DND-41 (cell line): Measurements from ENCODE around the gene ADM5.

Experiments used
- ATAC-seq: fragments of 200-7000 bp; cut with Tn5 transposase; 3 replicates; pipeline ENCODE4 v1.9.1; 2021; ENCODE audit warnings: low read depth; ENCODE audit not compliant: insufficient read depth
- DNase-seq: peaks from one replicate; pipeline ENCODE4 v3.0.0-alpha.2; 2020
- H2AFZ ChIP-seq: 2 replicates; pipeline ENCODE4 v1.6.0; 2012; ENCODE audit warnings: low read depth, low read length
- H3K27ac ChIP-seq: 2 replicates; pipeline ENCODE4 v1.5.1; 2012; ENCODE audit warnings: low read length, inconsistent platforms
- H3K27me3 ChIP-seq: fragments of 200-600 bp; sonication (generic); 2 replicates; pipeline ENCODE4 v1.6.0; 2012; ENCODE audit warnings: low read length, mild to moderate bottlenecking, inconsistent platforms; ENCODE audit not compliant: insufficient read depth, poor library complexity
- H3K36me3 ChIP-seq: 2 replicates; pipeline ENCODE4 v1.5.1; 2012; ENCODE audit warnings: low read length, inconsistent platforms; ENCODE audit not compliant: insufficient read depth
- H3K4me1 ChIP-seq: 2 replicates; pipeline ENCODE4 v1.5.1; 2012; ENCODE audit warnings: mild to moderate bottlenecking, low read length; ENCODE audit not compliant: insufficient read depth
- H3K4me2 ChIP-seq: 2 replicates; pipeline ENCODE4 v1.6.0; 2012; ENCODE audit warnings: mild to moderate bottlenecking, moderate library complexity, low read length, inconsistent platforms; ENCODE audit not compliant: insufficient read depth
- H3K4me3 ChIP-seq, 2 experiments: fragments of 200-600 bp in 1 of 2; shearing (Covaris generic) in 1 of 2; 2 replicates each; pipeline ENCODE4 v1.5.1; 2012 to 2016; ENCODE audit warnings: inconsistent platforms in 2 of 2, low read length in 2 of 2, mild to moderate bottlenecking in 2 of 2, low read depth in 1 of 2, moderate library complexity in 1 of 2
- H3K79me2 ChIP-seq: 2 replicates; pipeline ENCODE4 v1.6.0; 2012; ENCODE audit warnings: low read length, inconsistent platforms; ENCODE audit not compliant: insufficient read depth
- H3K9ac ChIP-seq: 2 replicates; pipeline ENCODE4 v1.6.0; 2012; ENCODE audit warnings: low read depth, mild to moderate bottlenecking, inconsistent platforms, low read length, moderate library complexity
- H3K9me3 ChIP-seq: 2 replicates; pipeline ENCODE4 v1.5.1; 2012; ENCODE audit warnings: low read length, moderate library complexity, mild to moderate bottlenecking, inconsistent platforms; ENCODE audit not compliant: insufficient read depth, severe bottlenecking
- H4K20me1 ChIP-seq: 2 replicates; pipeline ENCODE4 v1.6.0; 2012; ENCODE audit warnings: low read length; ENCODE audit not compliant: insufficient read depth
- CTCF ChIP-seq: IDR thresholded peaks from 2 replicates; pipeline ENCODE4 v1.5.1; 2012; ENCODE audit warnings: borderline replicate concordance, low read length, moderate library complexity, mild to moderate bottlenecking; ENCODE audit not compliant: poor library complexity, severe bottlenecking; ENCODE audit errors: extremely low read depth
- EZH2 ChIP-seq: IDR thresholded peaks from 3 replicates; pipeline ENCODE4 v1.6.1; 2012; ENCODE audit warnings: borderline replicate concordance, low read depth, mild to moderate bottlenecking, moderate library complexity, low read length, inconsistent platforms; ENCODE audit not compliant: severe bottlenecking

Gene ADM5

GRCh38 chr19:49651820-49652550 is 37.4 kb upstream of the ADM5 start:
- Histone ChIP-seq H3K9me3 (no peaks in the 10 kb centered on the region), H3K27me3 (no peaks in the 10 kb centered on the region), H3K4me1 (no peaks in the 10 kb centered on the region), H3K4me3 (no peak overlapping the region), H3K4me2 (no peak overlapping the region), H3K27ac (no peak overlapping the region), H2AFZ (no peak overlapping the region), H3K79me2 (peaks cover 29% of the 10 kb centered on the region), H3K9ac (no peak overlapping the region), H3K36me3 (peaks cover 86% of the 10 kb centered on the region), H4K20me1 (peaks cover 48% of the 10 kb centered on the region)
- ATAC-seq (no peak), DNase-seq (no peak)
- TF ChIP-seq EZH2 (no peak), CTCF (no peak)

- Histone ChIP-seq H3K27ac (no peak overlapping the region), H3K4me1 (no peaks in the 10 kb centered on the region), H3K36me3 (peaks cover 85% of the 10 kb centered on the region), H3K4me3 (no peak overlapping the region), H3K9me3 (no peaks in the 10 kb centered on the region), H3K4me2 (no peak overlapping the region), H3K79me2 (peaks cover 22% of the 10 kb centered on the region), H4K20me1 (peaks cover 45% of the 10 kb centered on the region), H3K9ac (no peak overlapping the region), H2AFZ (no peak overlapping the region), H3K27me3 (no peaks in the 10 kb centered on the region)
- ATAC-seq (no peak), DNase-seq (no peak)
- no peak for TF ChIP-seq EZH2
Measured at GRCh38 chr19:49652551-49653465, 36.6 kb upstream of the ADM5 start.

- Histone ChIP-seq H3K36me3 (peaks cover 88% of the 10 kb centered on the region), H3K9ac (no peak overlapping the region), H3K4me1 (no peaks in the 10 kb centered on the region), H4K20me1 (peaks cover 46% of the 10 kb centered on the region), H2AFZ (no peak overlapping the region), H3K79me2 (peaks cover 19% of the 10 kb centered on the region), H3K27ac (no peak overlapping the region), H3K9me3 (no peaks in the 10 kb centered on the region), H3K27me3 (no peaks in the 10 kb centered on the region), H3K4me3 (no peak overlapping the region), H3K4me2 (no peak overlapping the region)
- DNase-seq (no peak), ATAC-seq (peak; percentile 13; the same call in 1 of the 3 replicates)
- TF ChIP-seq EZH2: no peak
- no peak for TF ChIP-seq CTCF
Measured at GRCh38 chr19:49653466-49653806, 36.0 kb upstream of the ADM5 start.

GRCh38 chr19:49654581-49654980 is 34.8 kb upstream of the ADM5 start:
- H4K20me1 ChIP-seq: peaks cover 51% of the 10 kb centered on the region
- no peak for DNase-seq
- H3K4me1 ChIP-seq: no peaks in the 10 kb centered on the region
- TF ChIP-seq CTCF: no peak
- TF ChIP-seq EZH2: no peak
- H3K9ac ChIP-seq: no peak overlapping the region
- H3K79me2 ChIP-seq: peaks cover 12% of the 10 kb centered on the region
- H3K4me2 ChIP-seq: no peak overlapping the region
- no peak overlapping the region for H3K27ac ChIP-seq
- H3K9me3 ChIP-seq: no peaks in the 10 kb centered on the region
- peaks cover 92% of the 10 kb centered on the region for H3K36me3 ChIP-seq
- H3K27me3 ChIP-seq: no peaks in the 10 kb centered on the region
- H2AFZ ChIP-seq: no peak overlapping the region
- no peak overlapping the region for H3K4me3 ChIP-seq
- ATAC-seq: no peak
